HG03064 (cell line): ENCODE data around the gene STX19.

Experiments
- ATAC-seq: cut with Tn5 transposase; IDR thresholded peaks from one replicate; pipeline ENCODE4 v1.9.1; 2021; ENCODE audit warnings: low read depth; ENCODE audit not compliant: unreplicated experiment

Gene STX19

GRCh38 chr3:94036909-94037507 lies 8.6 kb upstream of the STX19 start:
- ATAC-seq: no peak

- no peak for ATAC-seq
Measured at GRCh38 chr3:94026623-94027022, 1.8 kb downstream of the STX19 start.

GRCh38 chr3:94024385-94024784 lies 4.0 kb downstream of the STX19 start:
- no peak for ATAC-seq

- ATAC-seq: no peak
Measured at GRCh38 chr3:94020293-94020692, 8.1 kb downstream of the STX19 start.

GRCh38 chr3:94019659-94020058 lies 8.7 kb downstream of the STX19 start:
- ATAC-seq: no peak

GRCh38 chr3:94015025-94015424 lies 13.4 kb downstream of the STX19 start:
- ATAC-seq: no peak

- ATAC-seq: no peak
Measured at GRCh38 chr3:94012185-94012584, 16.2 kb downstream of the STX19 start.

GRCh38 chr3:94011233-94011711 lies 17.1 kb downstream of the STX19 start:
- ATAC-seq: no peak

GRCh38 chr3:94009608-94010007 lies 18.8 kb downstream of the STX19 start:
- no peak for ATAC-seq

GRCh38 chr3:94008253-94008652 lies 20.1 kb downstream of the STX19 start:
- no peak for ATAC-seq

GRCh38 chr3:94004301-94004910 lies 24.0 kb downstream of the STX19 start:
- ATAC-seq: peak; percentile 84

- no peak for ATAC-seq
Measured at GRCh38 chr3:94001827-94002495, 26.4 kb downstream of the STX19 start.

GRCh38 chr3:94001191-94001590 lies 27.2 kb downstream of the STX19 start:
- ATAC-seq: no peak

GRCh38 chr3:93994056-93994455 lies 34.3 kb downstream of the STX19 start:
- ATAC-seq: no peak

GRCh38 chr3:93992207-93992606 lies 36.2 kb downstream of the STX19 start:
- no peak for ATAC-seq

- ATAC-seq: no peak
Measured at GRCh38 chr3:93991631-93992030, 36.8 kb downstream of the STX19 start.

- ATAC-seq: no peak
Measured at GRCh38 chr3:93989241-93989640, 39.2 kb downstream of the STX19 start.

GRCh38 chr3:93988764-93989163 lies 39.6 kb downstream of the STX19 start:
- no peak for ATAC-seq

GRCh38 chr3:93988283-93988682 lies 40.1 kb downstream of the STX19 start:
- ATAC-seq: no peak

- ATAC-seq: no peak
Measured at GRCh38 chr3:93984618-93985017, 43.8 kb downstream of the STX19 start.

GRCh38 chr3:93983408-93983807 lies 45.0 kb downstream of the STX19 start:
- ATAC-seq: no peak

GRCh38 chr3:93981649-93982048 lies 46.7 kb downstream of the STX19 start:
- ATAC-seq: no peak
